ENCODE results near the gene INTS4.

DNA sequence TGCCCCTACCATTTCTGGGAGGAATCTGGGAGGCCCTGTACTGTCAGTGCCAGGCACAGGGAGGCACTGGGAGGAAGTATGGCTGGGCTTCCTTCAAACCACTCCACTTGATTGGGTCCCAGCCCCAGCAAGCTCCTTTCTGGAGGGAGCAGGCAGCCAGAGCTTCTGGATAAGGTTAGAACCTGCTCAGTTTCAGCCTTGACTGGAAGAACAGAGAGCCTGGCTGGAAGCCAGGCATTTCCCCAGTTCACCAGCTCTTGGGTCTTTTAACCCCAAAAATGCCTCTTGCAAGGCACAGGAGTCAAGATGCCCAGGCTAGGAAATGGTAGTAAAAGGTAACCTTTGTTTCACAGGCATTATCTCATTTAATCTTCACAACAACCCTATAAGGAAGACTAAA is 37.6 kb upstream of the INTS4 start:
- no peak for TF ChIP-seq EZH2 (IDR thresholded peaks at IDR 0.05; ENCODE audit: low read depth, low read length, severe bottlenecking)
- TF ChIP-seq, protein P1, sequence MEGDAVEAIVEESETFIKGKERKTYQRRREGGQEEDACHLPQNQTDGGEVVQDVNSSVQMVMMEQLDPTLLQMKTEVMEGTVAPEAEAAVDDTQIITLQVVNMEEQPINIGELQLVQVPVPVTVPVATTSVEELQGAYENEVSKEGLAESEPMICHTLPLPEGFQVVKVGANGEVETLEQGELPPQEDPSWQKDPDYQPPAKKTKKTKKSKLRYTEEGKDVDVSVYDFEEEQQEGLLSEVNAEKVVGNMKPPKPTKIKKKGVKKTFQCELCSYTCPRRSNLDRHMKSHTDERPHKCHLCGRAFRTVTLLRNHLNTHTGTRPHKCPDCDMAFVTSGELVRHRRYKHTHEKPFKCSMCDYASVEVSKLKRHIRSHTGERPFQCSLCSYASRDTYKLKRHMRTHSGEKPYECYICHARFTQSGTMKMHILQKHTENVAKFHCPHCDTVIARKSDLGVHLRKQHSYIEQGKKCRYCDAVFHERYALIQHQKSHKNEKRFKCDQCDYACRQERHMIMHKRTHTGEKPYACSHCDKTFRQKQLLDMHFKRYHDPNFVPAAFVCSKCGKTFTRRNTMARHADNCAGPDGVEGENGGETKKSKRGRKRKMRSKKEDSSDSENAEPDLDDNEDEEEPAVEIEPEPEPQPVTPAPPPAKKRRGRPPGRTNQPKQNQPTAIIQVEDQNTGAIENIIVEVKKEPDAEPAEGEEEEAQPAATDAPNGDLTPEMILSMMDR (IDR thresholded peaks at IDR 0.05; ENCODE audit: control extremely low read depth in 1 of 3, insufficient read depth in 1 of 3, low read depth in 1 of 3, low read length in 3 of 3), result no peak
- no peak for TF ChIP-seq POLR2A (IDR thresholded peaks at IDR 0.05; ENCODE audit: control extremely low read depth in 1 of 2, low read depth in 2 of 2, low read length in 2 of 2)
- no peak for TF ChIP-seq ZNF274 (IDR thresholded peaks at IDR 0.05; ENCODE audit: borderline replicate concordance, extremely low read depth, low read length)
- no peak for TF ChIP-seq TEAD4 (IDR thresholded peaks at IDR 0.05; ENCODE audit: low read depth, low read length)
- TF ChIP-seq, protein P2, sequence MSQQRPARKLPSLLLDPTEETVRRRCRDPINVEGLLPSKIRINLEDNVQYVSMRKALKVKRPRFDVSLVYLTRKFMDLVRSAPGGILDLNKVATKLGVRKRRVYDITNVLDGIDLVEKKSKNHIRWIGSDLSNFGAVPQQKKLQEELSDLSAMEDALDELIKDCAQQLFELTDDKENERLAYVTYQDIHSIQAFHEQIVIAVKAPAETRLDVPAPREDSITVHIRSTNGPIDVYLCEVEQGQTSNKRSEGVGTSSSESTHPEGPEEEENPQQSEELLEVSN (IDR thresholded peaks at IDR 0.05), result no peak
